Urinary bladder (tissue), 4 donors: ENCODE data around the gene FAM234A. TPM values are rescaled to one million over a fixed set of nuclear protein-coding genes. Genes with fewer than 3 reads are reported as not detected.
"Not testable (repeated sequence)": the region's sequence is repeated elsewhere in the genome, so short reads cannot be mapped to it uniquely, and the experiment has no call there.

Experiments used
- DNase-seq: peaks from one replicate; pipeline ENCODE4 v3.0.0-alpha.2; 2015; ENCODE audit errors: extremely low spot score
- H3K27ac ChIP-seq: one replicate; pipeline ENCODE4 v1.5.1; 2013; ENCODE audit warnings: low read depth, mild to moderate bottlenecking, moderate library complexity
- H3K36me3 ChIP-seq: one replicate; pipeline ENCODE4 v1.6.1; 2013; ENCODE audit warnings: mild to moderate bottlenecking, moderate library complexity; ENCODE audit not compliant: insufficient read depth
- H3K4me1 ChIP-seq: one replicate; pipeline ENCODE4 v1.6.1; 2013; ENCODE audit warnings: mild to moderate bottlenecking, moderate library complexity; ENCODE audit not compliant: insufficient read depth
- H3K4me3 ChIP-seq: one replicate; pipeline ENCODE4 v1.5.1; 2013; ENCODE audit warnings: low read depth, low read length
- WGBS: extraction: QIAGEN DNeasy Blood & Tissue Kit; methylation state at CpG from one replicate; pipeline ENCODE4 v1.1.7; 2013; 5-methylcytosine and 5-hydroxymethylcytosine counted together
- polyA plus RNA-seq: library from polyadenylated mRNA; stranded (reverse); fragments of 200-250 nt; gene quantifications from one replicate; pipeline ENCODE4 v1.2.3, GENCODE V29; 2013
- total RNA-seq: library from RNA; depleted of rRNA; stranded (reverse); fragments of >200 nt; gene quantifications from one replicate; pipeline ENCODE4 v1.2.3, GENCODE V29; 2014
- donor health status: healthy with polysubstance abuse.
- donor health status: healthy.

FAM234A gene
- total and polyA plus RNA-seq, 2 donors = 38.8 to 115 TPM

GRCh38 chr16:263944-264343 is 29.3 kb downstream of the FAM234A start:
- Histone ChIP-seq H3K4me3 (no peak overlapping the region), H3K27ac (no peak overlapping the region), H3K36me3 (peaks cover 12% of the 10 kb centered on the region), H3K4me1 (no peaks in the 10 kb centered on the region)
- no peak for DNase-seq
- WGBS = 94% methylated on average over 17 of the region's 17 CpGs

- Histone ChIP-seq H3K4me1 (no peaks in the 10 kb centered on the region), H3K27ac (no peak overlapping the region), H3K36me3 (peaks cover 12% of the 10 kb centered on the region), H3K4me3 (no peak overlapping the region)
- 93% methylated on average over 23 of the region's 23 CpGs for WGBS
- DNase-seq = no peak
Observed at GRCh38 chr16:264440-264951, 29.9 kb downstream of the FAM234A start.

GRCh38 chr16:265002-265529 is 30.4 kb downstream of the FAM234A start:
- WGBS = 87% methylated on average over 14 of the region's 14 CpGs
- H3K4me3 ChIP-seq = no peak overlapping the region
- no peaks in the 10 kb centered on the region for H3K4me1 ChIP-seq
- no peak for DNase-seq
- H3K36me3 ChIP-seq = peaks cover 12% of the 10 kb centered on the region
- no peak overlapping the region for H3K27ac ChIP-seq

- Histone ChIP-seq H3K27ac (no peak overlapping the region), H3K4me3 (no peak overlapping the region), H3K36me3 (peaks cover 12% of the 10 kb centered on the region), H3K4me1 (no peaks in the 10 kb centered on the region)
- 74% methylated on average over 12 of the region's 12 CpGs for WGBS
- DNase-seq = no peak
Observed at GRCh38 chr16:265711-266110, 31.1 kb downstream of the FAM234A start.

GRCh38 chr16:266258-267164 is 31.9 kb downstream of the FAM234A start:
- 71% methylated on average over 25 of the region's 25 CpGs for WGBS
- H3K4me3 ChIP-seq = no peak overlapping the region
- no peaks in the 10 kb centered on the region for H3K4me1 ChIP-seq
- no peak for DNase-seq
- H3K36me3 ChIP-seq = peaks cover 12% of the 10 kb centered on the region
- no peak overlapping the region for H3K27ac ChIP-seq

GRCh38 chr16:267562-267961 is 32.9 kb downstream of the FAM234A start:
- not testable (repeated sequence) for H3K4me3 ChIP-seq, H3K27ac ChIP-seq, H3K4me1 ChIP-seq, H3K36me3 ChIP-seq, DNase-seq
- WGBS = 85% methylated on average over 17 of the region's 17 CpGs

- WGBS = 68% methylated on average over 40 of the region's 40 CpGs
- no peak for DNase-seq
- no peak overlapping the region for H3K4me3 ChIP-seq
- peaks cover 6% of the 10 kb centered on the region for H3K36me3 ChIP-seq
- no peaks in the 10 kb centered on the region for H3K4me1 ChIP-seq
- no peak overlapping the region for H3K27ac ChIP-seq
Observed at GRCh38 chr16:268141-269053, 33.8 kb downstream of the FAM234A start.

GRCh38 chr16:269061-269796 is 34.6 kb downstream of the FAM234A start:
- H3K36me3 ChIP-seq = peaks cover 5% of the 10 kb centered on the region
- no peak overlapping the region for H3K4me3 ChIP-seq
- no peaks in the 10 kb centered on the region for H3K4me1 ChIP-seq
- no peak for DNase-seq
- H3K27ac ChIP-seq = no peak overlapping the region
- WGBS = 76% methylated on average over 24 of the region's 24 CpGs

- Histone ChIP-seq H3K36me3 (no peaks in the 10 kb centered on the region), H3K27ac (no peak overlapping the region), H3K4me3 (no peak overlapping the region), H3K4me1 (no peaks in the 10 kb centered on the region)
- WGBS = 87% methylated on average over 34 of the region's 34 CpGs
- no peak for DNase-seq
Observed at GRCh38 chr16:270381-271255, 36.0 kb downstream of the FAM234A start.

GRCh38 chr16:272633-273546 is 38.3 kb downstream of the FAM234A start:
- H3K36me3 ChIP-seq = no peaks in the 10 kb centered on the region
- H3K27ac ChIP-seq = no peak overlapping the region
- no peak overlapping the region for H3K4me3 ChIP-seq
- no peak for DNase-seq
- H3K4me1 ChIP-seq = no peaks in the 10 kb centered on the region
- WGBS = 74% methylated on average over 36 of the region's 36 CpGs

GRCh38 chr16:273547-274421 is 39.2 kb downstream of the FAM234A start:
- H3K4me3 ChIP-seq = no peak overlapping the region
- no peak for DNase-seq
- no peaks in the 10 kb centered on the region for H3K4me1 ChIP-seq
- WGBS = 81% methylated on average over 30 of the region's 30 CpGs
- no peak overlapping the region for H3K27ac ChIP-seq
- no peaks in the 10 kb centered on the region for H3K36me3 ChIP-seq
